ENCODE measurements around the gene RNF34.

The RNF34 gene

GRCh38 chr12:121440768-121441167 is 40.9 kb downstream of the RNF34 start:
- no peak for DNase-seq

- DNase-seq: no peak
Measured at GRCh38 chr12:121441555-121441954, 41.6 kb downstream of the RNF34 start.

- DNase-seq: no peak
Measured at GRCh38 chr12:121442028-121442948, 42.4 kb downstream of the RNF34 start.

DNA sequence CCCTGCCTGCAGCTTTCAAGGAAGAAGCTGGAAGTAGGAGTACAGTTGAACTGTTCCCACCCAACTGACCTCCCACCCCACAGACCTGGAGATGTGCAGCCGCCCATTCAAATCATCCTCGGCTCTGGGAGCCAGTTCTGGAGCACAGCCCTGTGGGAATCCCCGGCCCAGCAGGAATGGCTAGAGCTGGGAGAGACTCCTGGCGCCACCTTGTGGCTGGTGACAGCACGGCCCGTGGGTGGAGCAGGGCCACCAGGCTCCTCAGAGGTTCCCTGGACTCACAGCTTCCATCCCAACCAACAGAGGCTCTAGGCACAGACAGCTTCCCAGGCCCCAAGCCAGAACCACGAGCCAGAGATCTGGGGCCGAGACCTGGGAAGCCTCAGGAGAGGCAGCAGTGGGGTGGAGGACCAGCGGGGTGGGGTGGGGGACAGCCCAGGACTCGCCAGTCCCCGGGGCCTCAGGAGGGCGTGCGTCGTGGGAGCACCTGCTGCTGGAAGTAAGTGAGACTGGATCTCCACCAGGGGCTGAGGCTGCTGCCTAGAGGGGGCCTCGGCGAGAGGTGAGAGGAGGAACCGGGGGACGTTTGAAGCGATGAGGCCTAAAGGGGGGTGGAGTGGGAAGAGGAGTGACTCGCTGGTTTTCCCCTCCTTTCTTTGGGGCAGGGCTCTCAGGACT is 43.4 kb downstream of the RNF34 start:
- peak; percentile 75 for DNase-seq

GRCh38 chr12:121443911-121444841 is 44.3 kb downstream of the RNF34 start:
- DNase-seq: no peak

GRCh38 chr12:121444842-121445202 is 44.9 kb downstream of the RNF34 start:
- no peak for DNase-seq

DNA sequence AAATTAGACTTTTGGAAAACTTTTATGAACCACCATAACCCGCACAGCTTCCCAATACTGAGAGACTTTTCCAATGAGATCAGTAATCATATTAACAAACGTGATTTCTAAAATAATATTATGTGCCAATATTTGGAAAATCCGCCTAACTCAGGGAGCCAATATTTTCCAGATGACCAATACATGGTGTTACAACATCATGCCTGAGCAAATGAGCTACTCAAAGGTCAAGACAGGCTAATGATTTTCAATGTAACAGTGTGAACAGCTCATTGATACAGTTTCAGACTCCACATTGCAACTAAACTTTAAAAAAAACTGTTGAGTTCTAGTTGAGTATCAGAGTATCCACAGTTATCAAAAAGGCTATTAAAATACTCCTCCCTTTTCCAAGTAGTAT is 46.8 kb downstream of the RNF34 start:
- peak; percentile 40 for DNase-seq

GRCh38 chr12:121448771-121449315 is 48.9 kb downstream of the RNF34 start:
- no peak for DNase-seq

- DNase-seq: peak; percentile 93
Measured at GRCh38 chr12:121451961-121452339, 52.0 kb downstream of the RNF34 start.

DNA sequence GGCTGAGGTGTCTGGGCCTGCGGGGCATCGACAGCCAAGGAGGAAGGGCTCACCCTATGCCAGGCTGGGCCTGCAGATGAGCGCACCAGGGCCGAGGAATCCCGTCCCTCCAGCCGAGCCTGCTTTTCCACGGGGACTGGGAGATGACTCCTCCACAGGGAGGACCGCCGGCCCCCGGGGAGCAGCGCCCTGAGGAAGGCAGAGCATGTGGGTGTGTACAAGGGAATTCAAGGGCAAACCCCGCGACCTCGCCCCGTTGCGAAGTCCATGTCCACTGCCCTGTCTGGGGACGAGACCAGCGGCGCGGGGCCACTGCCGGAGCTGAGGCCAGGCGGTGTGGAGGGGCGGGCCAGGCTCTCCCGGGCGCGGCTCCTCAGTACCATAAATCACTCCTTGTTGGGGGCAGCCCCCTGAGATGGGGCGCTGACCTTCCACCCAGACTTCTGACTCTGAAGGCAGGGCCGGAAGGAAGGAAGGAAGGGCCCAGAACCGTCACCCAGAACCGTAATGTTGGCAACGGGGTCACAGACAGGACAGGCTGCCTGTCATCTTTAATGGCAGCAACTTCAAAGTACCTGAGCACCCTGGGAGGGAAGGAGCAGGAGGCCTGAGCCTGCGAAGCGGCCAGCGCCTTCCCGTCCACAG is 52.5 kb downstream of the RNF34 start:
- DNase-seq: peak; percentile 53

DNA sequence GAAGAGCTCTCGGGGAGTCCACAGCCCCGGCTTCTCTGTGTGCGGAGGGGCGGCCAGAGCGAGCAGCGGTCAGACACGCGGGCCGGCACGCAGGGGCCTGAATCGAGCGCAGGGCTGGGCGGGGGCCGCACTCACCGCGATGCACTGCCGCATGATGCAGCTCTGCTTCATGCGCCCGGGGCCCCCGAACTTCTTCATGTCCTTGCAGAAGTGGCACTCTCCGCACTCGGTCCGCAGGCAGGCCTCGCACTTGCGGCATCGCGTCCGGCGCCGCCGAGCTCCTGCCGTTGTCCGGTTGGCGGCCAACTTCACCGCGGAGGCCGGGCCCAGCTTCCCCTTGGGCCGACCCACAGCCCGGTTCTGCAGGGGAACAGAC is 53.1 kb downstream of the RNF34 start:
- no peak for DNase-seq

DNA sequence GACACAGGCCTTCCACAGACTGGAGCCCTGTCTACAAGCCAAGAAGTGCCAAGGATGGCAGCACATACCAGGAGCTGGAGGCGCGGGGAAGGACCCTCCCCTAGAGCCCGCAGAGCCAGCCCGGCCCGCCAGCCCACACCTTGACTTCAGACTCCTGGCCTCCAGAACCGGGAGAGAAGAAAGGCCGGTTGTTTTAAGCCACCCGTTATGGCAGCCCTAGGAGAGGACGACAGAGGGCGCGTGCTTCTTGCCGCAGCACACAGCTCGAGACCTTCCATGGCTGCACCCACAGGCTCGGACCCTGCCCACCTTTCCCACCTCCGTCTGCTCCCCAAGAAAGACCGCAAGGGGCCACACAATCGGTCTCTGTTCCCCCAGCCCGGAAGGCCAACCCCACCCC is 53.7 kb downstream of the RNF34 start:
- no peak for DNase-seq

DNA sequence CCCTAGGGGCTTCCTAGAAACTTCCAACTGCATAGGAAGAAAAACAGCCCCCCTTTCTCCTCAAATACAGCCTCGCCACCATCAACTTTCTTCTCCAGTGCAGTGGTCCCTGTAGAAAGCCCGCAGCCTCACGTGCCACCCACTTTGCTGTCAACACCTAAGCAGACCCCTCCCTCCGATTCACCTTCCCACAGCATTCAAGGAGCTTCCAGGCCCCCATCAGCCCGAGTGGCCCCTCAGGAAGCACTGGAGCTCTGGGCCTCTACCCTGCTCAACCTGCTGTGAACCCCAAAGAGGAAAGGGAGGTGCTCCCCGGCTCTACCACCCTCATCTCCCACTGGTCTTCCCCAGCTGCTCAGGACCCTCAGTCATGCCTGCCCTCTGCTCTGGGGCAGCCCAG is 55.0 kb downstream of the RNF34 start:
- no peak for DNase-seq

DNA sequence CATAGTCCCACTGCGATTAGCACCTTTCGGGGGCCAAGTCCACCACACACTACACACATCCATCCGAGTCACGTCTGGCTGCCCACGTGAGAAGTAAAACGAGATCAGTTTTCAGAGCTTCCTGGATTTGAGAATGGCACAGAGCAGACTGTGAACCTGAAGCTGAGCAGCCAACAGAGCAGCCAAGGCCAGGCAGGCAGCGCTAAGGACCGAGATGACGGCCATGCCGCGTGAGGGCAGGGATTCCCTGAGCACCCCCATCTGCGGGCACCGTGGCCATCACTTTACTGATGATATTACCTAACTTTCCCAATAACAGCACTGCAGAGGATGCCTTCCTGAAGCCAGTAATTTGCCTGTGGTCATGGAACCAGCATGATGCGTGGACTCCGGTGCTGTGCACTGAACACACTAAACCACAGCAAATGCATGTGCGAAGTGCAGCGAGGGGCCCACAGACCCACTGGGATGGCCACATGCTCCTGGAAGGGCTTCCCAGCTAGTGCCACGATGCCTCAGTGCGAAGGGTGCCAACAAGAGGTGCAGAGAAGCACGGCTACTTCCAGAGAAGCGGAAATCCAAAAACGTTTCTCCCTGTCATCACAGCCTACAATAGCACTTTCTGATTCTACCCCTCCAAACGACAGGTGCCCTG is 56.0 kb downstream of the RNF34 start:
- DNase-seq: no peak

- DNase-seq: no peak
Measured at GRCh38 chr12:121456551-121456950, 56.6 kb downstream of the RNF34 start.

GRCh38 chr12:121461048-121461447 is 61.1 kb downstream of the RNF34 start:
- peak; percentile 67 for DNase-seq

DNA sequence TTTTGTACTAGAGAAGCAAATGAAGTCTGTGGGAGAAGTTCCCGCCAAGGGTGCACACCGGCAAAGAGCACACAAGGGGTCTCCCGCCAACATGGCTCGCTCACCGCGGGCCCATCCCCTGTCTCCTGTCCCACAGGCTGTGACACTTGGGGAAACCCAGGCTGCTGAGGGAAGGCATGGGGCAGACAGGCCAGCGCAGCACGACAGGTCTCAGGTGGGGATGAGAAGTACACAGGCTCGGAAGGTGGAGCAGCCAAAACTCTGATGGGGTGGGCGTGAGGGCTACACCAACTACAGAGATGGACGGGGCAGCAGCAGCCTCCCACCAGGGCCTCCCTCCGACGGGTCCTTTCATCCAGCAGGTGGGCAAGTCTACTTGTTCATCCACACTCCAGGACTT is 64.4 kb downstream of the RNF34 start:
- DNase-seq: no peak

DNA sequence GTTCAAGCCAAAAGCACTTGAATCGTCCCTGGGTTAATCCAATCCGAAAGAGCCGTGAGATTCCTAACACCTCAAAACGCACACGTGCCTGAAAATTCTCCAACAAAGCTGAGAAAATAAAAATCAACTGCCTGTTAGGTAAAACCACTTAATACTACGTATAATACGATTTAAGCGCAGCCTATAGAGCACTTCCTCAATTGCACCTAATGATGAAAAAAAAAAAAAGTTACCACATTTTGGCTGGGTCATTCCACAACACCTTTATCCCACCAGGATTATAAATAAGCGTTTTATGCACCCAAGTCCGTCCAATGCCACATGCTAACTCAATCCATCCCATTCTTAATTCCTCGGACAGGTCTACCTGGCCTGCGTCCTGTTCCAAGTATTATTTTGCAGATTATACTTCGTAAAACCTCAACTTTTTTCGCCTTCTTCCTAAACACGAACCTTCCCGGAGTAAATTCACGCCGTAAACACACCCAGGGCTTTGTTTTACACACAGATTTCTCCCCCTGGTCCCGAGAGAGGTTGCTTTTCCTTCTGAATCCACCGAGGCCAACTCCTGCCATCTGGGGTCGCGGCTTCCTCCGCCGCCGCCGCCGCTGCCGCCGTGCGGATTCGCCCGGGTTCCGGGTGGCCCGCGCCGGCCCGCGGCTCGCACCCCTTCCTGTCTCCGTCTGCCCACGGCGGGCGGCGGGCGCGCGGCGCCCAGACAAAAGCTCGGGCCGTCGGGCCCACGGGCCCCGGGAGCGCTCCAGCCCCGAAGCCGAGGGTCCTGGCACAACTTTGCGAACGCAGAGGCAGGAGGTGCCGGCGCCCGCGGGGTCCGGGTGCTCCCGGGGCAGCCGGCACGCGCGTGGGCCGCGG is 66.2 kb downstream of the RNF34 start:
- DNase-seq: peak; percentile 54

DNA sequence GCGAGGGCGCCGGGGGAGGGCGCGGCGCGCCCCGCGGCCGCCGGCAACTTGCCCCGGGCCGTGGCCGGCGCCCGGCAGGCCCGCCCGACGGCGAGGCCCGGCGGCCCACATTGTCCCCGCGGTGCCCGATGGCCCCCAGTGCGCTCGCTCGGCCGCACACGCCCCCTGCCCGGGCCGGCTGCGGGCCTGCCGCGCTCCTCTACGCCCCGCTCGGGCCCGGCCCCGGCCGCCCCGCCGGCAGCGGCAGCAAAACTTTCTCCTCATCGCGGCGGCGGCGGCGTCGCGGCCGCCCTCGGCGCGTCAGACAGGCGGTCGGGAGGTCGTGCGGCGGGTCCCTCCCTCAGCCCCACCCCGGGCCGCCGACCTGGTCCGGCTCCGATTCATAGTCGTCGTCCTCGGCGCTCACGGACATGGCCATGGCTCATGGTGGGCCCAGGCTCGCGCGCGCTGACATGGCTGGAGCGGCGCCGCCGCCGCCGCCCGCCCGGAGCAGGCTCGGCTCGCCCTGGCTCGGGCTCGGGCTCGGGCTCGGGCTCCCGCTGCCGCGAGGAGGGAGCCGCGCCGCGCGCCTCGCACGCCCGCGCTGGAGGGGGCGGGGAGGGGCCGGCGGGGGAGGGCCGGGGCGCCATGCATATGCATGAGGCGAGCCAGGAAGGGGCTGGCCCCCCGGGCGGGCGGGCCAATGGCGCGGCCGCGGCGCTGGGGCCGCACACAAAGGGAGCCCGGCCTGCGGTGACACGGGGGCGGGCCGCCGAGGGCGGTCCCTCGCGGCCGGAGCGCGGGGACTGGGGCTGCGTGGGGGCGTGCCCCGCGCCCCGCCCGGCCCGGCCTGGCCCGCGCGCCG is 67.1 kb downstream of the RNF34 start:
- DNase-seq: peak; percentile 90
